ENCODE data around the gene HAP1. TPM values are rescaled to one million over a fixed set of nuclear protein-coding genes. Genes with fewer than 3 reads are reported as not detected.

The HAP1 gene
- total RNA-seq, 1 experiment from 2014 or later, result 1.2 TPM

GRCh38 chr17:41771389-41772206 is 37.2 kb upstream of the HAP1 start:
- peak overlapping the region; percentile 59 for H3K4me3 Mint-ChIP-seq (ENCODE audit: low read depth, unreplicated experiment)
- intact Hi-C loops (cut with micrococcal nuclease; ENCODE audit: unreplicated experiment), result loop anchor here (5.0 kb wide), 1 partner anchor 34 kb away; no protein-coding TSS in a partner anchor
- CTCF ChIA-PET, result interaction anchor here (1.3 to 7.3 kb wide), 2 partner anchors 14 to 29 kb away, joined by 6 to 63 read pairs; partner anchors contain the start of gene JUP
- no peaks in the 10 kb centered on the region for H3K27me3 Mint-ChIP-seq (ENCODE audit: unreplicated experiment)
- BruUV-seq (replicated peaks), result no TSS peak
- H3K4me1 Mint-ChIP-seq (ENCODE audit: low read depth, unreplicated experiment), result peaks cover 64% of the 10 kb centered on the region
- DNase-seq, result peak; percentile 62
- H3K36me3 Mint-ChIP-seq (ENCODE audit: insufficient read depth, unreplicated experiment), result peaks cover 100% of the 10 kb centered on the region
- peak overlapping the region; percentile 87 for H3K27ac Mint-ChIP-seq (ENCODE audit: unreplicated experiment)
- H3K9me3 Mint-ChIP-seq (ENCODE audit: low read depth, unreplicated experiment), result no peaks in the 10 kb centered on the region
- TF ChIP-seq CTCF (IDR thresholded peaks at IDR 0.05; ENCODE audit: unreplicated experiment), result no peak

- no peak for TF ChIP-seq CTCF (IDR thresholded peaks at IDR 0.05; ENCODE audit: unreplicated experiment)
- Mint-ChIP-seq H3K36me3 (ENCODE audit: insufficient read depth, unreplicated experiment) (peaks cover 100% of the 10 kb centered on the region), H3K4me1 (ENCODE audit: low read depth, unreplicated experiment) (peaks cover 48% of the 10 kb centered on the region), H3K27me3 (ENCODE audit: unreplicated experiment) (no peaks in the 10 kb centered on the region), H3K27ac (ENCODE audit: unreplicated experiment) (peak overlapping the region; percentile 87), H3K9me3 (ENCODE audit: low read depth, unreplicated experiment) (no peaks in the 10 kb centered on the region), H3K4me3 (ENCODE audit: low read depth, unreplicated experiment) (no peak overlapping the region)
- CTCF ChIA-PET, result interaction anchor here (0.7 to 1.4 kb wide), 3 partner anchors 8 to 16 kb away, joined by 3 to 4 read pairs (median 4); partner anchors contain the start of gene JUP
- intact Hi-C loops (cut with micrococcal nuclease; ENCODE audit: unreplicated experiment), result loop anchor here (5.0 kb wide), 1 partner anchor 33 kb away; no protein-coding TSS in a partner anchor
- DNase-seq, result no peak
- BruUV-seq (replicated peaks), result no TSS peak
These were observed 35.5 kb upstream of the HAP1 start for GRCh38 chr17:41769985-41770384.

GRCh38 chr17:41769346-41769862 is 35.0 kb upstream of the HAP1 start:
- BruUV-seq (replicated peaks), result no TSS peak
- TF ChIP-seq CTCF (IDR thresholded peaks at IDR 0.05; ENCODE audit: unreplicated experiment), result no peak
- no peak overlapping the region for H3K4me3 Mint-ChIP-seq (ENCODE audit: low read depth, unreplicated experiment)
- CTCF ChIA-PET, result interaction anchor here (0.6 to 1.4 kb wide), 4 partner anchors 9 to 212 kb away, joined by 3 to 4 read pairs (median 3); no protein-coding TSS in a partner anchor
- H3K9me3 Mint-ChIP-seq (ENCODE audit: low read depth, unreplicated experiment), result no peaks in the 10 kb centered on the region
- peak overlapping the region; percentile 87 for H3K27ac Mint-ChIP-seq (ENCODE audit: unreplicated experiment)
- peaks cover 42% of the 10 kb centered on the region for H3K4me1 Mint-ChIP-seq (ENCODE audit: low read depth, unreplicated experiment)
- H3K36me3 Mint-ChIP-seq (ENCODE audit: insufficient read depth, unreplicated experiment), result peaks cover 100% of the 10 kb centered on the region
- no peak for DNase-seq
- H3K27me3 Mint-ChIP-seq (ENCODE audit: unreplicated experiment), result no peaks in the 10 kb centered on the region
- intact Hi-C loops (cut with micrococcal nuclease; ENCODE audit: unreplicated experiment), result no loop called here

GRCh38 chr17:41768682-41769288 is 34.3 kb upstream of the HAP1 start:
- H3K4me1 Mint-ChIP-seq (ENCODE audit: low read depth, unreplicated experiment), result peaks cover 36% of the 10 kb centered on the region
- H3K27ac Mint-ChIP-seq (ENCODE audit: unreplicated experiment), result peak overlapping the region; percentile 42
- no peaks in the 10 kb centered on the region for H3K9me3 Mint-ChIP-seq (ENCODE audit: low read depth, unreplicated experiment)
- CTCF ChIA-PET, result interaction anchor here (1.1 to 1.6 kb wide), 2 partner anchors 17 to 33 kb away, joined by 3 to 12 read pairs; partner anchors contain the start of gene JUP
- intact Hi-C loops (cut with micrococcal nuclease; ENCODE audit: unreplicated experiment), result no loop called here
- H3K4me3 Mint-ChIP-seq (ENCODE audit: low read depth, unreplicated experiment), result no peak overlapping the region
- DNase-seq, result no peak
- no peaks in the 10 kb centered on the region for H3K27me3 Mint-ChIP-seq (ENCODE audit: unreplicated experiment)
- TF ChIP-seq CTCF (IDR thresholded peaks at IDR 0.05; ENCODE audit: unreplicated experiment), result no peak
- peaks cover 100% of the 10 kb centered on the region for H3K36me3 Mint-ChIP-seq (ENCODE audit: insufficient read depth, unreplicated experiment)
- no TSS peak for BruUV-seq (replicated peaks)
